Dedifferentiated amniotic fluid mesenchymal stem cell (primary cell): ENCODE measurements around the gene CGB7.

Experiments used
- DNase-seq: peaks from one replicate; pipeline ENCODE4 v3.0.0-alpha.2; 2016; ENCODE audit errors: extremely low spot score

CGB7 gene

DNA sequence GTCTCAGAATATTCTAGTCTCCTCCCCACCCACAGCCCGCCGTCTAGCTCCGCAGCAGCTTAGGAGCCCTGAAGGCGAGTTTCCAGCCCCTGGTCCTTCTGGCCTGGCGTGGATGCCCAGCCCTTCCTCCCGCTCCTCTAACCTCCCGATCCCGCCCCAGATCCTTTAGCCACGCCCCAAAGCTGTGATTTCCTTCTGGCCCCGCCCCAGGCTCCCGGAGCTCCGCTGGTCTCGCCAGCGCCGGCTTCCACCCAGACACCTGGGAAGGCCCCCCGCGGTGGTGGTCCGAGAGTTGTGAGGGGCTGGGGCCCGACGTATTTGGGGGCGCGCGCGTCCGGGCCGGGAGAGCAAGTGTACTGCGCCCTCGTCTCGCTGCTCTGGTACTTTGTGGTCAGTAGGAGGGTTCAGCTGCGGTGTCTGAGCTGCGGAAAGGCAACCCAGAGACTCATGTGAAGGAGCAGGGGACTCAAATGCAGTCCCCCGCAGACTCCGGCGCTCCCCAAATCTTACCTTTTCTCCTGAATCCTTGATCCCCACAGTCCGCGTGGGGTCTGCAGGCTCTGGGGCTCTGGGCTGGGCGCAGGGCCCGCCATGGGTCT, at the start of gene CGB7:
Gene CGB7 (minus strand): TSS at position 114 of the 599 bp plus-strand sequence. CDS start 2,374 bp downstream, outside the sequence.
- no peak for DNase-seq

DNA sequence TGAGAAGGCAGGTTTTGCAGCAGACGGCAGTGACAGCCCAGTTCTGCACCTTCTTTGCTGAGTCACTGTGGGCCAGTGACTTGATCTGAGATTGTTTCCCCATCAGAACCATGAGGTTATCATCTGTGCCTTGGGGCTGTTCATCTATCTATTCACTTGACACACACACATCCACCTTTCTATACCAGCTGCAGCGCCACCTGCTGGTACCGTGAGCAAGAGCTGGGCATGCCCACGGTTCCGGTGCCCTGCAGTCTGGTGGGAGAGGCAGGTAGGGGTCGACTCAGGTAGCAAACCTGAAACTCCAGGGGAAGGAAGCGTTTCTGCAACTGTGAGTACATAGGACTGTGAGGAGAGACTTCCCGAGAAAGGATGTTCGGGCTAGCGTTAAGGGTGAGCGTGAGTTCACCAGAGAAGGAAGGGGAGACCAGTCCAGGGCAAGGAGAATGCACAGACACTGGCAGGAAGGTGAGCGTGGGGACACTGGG, 49.1 kb upstream of the CGB7 start:
- DNase-seq, result no peak

DNA sequence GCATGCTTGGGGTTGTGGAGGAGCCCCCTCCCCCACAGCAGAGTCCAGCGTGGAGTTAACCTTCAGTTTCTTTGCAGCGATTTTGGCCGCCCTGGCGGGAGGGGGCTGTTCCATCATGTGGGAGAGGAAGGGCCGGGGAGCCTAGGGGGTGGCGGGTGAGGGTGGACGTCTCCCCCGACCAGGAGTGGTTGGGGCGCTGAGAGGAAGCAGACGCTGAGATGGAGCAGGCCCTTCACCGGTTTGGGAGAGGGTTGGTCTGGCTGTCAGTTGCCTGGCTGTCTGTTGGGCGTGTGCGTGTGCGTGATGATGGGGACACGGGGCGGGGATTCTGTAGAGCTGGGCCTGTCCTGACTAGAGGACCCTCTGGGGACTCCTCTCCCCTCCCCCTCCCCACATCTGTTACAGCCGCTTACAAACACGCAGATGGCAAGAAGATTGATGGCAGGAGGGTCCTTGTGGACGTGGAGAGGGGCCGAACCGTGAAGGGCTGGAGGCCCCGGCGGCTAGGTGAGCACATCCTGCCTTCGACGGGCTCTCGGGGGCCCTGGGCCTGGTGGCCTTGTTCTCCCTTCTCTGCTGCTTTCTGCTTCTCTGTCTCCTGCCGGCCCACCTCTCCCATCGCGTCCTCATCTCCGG, 46.8 kb upstream of the CGB7 start:
- no peak for DNase-seq

DNA sequence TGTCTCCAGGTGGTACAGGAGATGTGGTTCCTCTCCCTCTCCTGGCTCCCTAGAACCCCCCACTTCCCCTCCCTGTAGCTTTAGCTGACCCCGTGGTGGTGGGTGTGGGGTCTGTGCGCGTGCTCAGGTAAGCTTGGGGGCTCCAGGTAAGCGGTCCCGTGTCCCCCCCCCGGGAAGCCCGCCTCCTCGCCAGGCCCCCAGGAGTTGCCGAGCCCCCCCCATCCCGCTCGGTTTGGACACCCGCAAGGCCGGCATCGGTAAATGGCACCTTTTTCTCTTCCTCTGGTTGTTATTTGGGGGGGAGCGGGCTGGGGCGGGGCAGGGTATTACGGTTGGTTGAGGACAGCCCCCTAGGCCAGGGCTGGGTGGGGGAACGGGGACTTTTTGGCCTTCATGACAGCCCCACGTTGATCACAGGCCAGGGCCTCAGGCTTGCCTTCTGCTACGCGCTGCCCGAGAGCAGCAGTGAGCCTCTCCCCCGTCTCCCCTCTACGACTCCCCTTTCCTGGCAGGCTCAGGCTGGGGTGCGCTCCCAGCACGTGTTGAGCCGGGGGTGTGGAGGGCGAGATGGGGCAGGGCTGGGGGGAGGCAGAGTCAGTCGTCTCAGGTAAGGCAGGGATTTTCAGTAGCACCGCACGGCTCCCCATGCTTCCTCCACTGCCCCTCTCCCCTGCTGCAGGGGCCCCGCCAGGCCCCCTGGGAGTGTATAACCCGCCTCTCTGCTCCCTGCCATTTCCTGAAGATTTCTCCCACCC, 46.0 kb upstream of the CGB7 start:
- DNase-seq, result no peak

DNA sequence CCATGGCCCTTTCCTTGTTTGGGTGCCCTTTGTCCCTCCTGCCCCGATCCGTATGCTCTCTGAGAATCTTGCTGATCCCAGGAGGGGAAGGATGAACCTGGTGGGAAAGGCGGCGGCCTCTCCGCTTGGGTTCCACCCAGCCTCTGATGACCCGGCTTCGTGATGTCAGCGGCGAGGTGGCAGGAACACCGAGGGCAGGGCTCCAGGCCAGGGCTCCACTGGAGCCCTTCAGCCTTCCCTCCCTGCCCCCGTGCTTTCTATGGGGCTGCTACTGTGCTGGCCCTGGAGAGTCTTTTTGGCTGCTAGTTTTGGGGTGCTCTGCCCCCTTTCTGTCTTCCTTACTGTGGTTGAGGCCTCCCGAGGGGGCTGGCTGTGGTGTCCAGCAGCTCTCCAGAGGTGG, 44.8 kb upstream of the CGB7 start:
- no peak for DNase-seq

DNA sequence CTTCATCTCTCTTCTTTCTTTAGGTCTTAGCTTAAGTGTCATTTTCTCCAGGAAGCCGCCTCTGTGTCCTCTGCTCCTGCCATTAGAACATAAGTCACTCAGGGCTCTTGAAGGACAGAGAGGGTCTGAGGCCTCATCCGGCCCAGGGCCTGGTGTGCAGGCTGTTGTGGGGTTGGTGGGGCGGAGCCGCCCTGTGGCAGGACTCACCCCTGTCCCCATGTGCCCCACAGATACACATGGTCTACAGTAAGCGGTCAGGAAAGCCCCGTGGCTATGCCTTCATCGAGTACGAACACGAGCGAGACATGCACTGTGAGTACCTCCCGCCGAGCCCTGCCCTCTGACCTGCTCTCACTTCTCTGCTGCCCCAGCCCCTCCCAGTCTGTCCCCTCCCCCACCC, 43.6 kb upstream of the CGB7 start:
- no peak for DNase-seq

DNA sequence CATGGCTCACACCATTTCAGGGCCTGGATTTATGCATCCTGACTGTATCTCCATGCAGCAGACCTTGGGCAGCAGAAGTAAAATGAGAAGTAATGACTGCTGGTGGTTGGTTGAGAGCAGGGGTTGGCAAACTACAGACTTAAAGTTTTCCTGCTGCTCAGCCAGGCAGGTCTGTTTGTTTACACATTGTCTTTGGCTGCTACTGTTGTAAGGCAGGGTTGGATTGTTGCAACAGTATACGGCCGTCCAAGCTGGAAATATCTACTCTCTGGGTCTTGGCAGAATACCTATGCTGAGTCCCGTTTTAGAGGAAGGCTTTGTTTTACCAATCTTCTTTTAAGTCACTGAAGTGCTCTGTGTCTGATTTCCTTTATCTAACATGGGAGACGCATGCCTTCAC, 41.2 kb upstream of the CGB7 start:
- DNase-seq, result no peak

DNA sequence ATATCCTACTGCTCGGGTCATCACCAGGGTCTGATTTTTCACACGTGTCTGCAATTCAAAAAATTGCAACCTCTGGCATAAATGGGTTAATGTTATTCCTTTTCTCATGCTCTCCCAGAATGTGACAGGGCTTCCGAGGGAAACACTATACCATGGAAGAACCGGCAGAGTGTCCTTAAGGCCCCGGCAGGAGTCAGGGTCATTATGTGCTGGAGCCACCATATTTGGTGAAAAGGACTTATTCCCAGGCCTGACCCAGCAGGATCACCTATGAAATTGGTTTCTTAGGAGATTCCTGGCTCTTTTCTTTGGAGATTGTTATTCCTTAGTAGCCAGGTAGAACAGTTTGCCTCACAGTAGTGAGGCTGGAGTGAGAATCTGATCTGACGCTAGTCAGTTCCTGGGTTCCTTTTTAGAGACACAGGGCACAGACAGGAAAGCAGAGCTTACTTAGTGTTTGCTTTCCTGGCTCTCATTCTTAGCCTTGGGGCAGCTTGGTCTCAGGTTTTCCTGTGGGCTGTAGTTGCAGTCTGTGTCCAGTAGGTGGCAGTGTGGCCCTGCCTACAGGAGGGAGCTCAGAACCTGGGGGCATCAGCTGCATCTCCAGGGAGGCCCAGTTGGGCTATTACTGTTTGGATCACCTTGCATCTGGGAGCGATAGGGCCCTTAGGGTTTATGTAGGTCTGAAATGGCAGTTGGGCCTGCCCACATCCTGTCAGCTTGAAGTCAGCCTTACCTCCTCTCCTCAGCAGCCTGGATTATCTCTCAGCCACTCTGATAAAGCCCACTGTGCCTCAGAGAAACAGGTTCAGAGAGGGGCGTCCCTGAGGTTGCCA, 40.1 kb upstream of the CGB7 start:
- peak; percentile 73 for DNase-seq

DNA sequence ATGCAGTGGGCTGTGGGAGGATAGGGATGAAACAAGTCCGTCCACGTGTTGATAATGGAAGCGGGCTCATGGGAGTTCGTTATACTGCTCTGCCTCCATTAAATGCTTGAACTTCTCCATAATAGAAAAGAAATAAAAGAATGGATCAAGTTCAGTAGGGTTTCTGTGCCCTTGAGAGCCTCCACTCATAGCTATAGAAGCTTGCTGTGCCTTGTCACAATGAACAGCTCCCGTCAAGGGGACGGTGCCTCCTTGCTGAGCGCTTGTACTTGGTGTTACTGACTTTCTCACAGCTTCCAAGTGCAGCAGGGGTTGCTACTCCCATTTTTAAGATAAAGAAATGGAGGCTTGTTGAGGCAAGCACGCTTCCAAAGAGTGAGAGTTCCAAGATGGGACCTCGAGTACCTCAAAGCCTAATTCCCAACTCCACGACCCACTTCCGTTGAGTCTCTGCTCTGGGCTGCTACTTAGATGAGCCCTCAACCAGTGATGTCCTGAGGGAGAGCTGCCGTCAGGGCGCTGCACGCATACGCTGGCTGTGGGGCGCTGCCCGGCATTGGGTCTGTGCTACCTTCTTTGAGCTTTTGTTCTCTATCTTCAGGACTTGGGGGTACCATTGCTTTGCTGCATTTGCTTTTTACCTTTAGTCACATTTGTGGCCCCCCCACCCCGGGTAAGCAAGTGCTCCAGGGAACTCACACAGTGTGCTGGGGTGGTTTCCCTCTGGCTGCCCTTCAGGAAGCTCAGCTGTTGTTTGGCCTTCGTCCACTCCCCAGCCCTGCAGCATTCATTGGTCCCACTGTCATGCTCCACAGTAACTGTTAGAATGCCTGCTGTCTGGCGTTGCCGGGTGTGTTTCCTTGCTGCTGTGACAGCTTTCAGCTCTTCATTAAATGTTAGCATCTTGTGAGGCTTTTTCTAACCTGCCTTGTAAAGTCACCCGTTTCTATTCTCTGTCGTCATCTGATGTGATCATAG, 37.2 kb upstream of the CGB7 start:
- DNase-seq, result no peak

DNA sequence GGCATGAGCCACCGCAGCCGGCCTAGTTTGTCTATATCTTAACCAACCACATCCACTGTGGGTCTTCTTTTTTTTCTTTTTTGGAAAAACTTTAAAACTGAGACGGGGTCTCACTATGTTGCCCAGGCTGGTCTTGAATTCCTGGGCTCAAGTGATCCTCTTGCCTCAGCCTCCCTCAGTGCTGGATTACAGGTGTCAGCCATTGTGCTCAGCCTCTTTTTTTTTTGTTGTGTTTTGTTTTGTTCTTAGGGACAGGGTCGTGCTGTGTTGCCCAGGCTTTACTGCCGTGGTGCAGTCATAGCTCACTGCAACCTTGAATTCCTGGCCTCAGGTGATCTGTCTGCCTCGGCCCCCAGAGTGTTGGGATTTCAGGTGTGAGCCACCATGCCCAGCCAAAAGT, 35.1 kb upstream of the CGB7 start:
- DNase-seq, result no peak

DNA sequence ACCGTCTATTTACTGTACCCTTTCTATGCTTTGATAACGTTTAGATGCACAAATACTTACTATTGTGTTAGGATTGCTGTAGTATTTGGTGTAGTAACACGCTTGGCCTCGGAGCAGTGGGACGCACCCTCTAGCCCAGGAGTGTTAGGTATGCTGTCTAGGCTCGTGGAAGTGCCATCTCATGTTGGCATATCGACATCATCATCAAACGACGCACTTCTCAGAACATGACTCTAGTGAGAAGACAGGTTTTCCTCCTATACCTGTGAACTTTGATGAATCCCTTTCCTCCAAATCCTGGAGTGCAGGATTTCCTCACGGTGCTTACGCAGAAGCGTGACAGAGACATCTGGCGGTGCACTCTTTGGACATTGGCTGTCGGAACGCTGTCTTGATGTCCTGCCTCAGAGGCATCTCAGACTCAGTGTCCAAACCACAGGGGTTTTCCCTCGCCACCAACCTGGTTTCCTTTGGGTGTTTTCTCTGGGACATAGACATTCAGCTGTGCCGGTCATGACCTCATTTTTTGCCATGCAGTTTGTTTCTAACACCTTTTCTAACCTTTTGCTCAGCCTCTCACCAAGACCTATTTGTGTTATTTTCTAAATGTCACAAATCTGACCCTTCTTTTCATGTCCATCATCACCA, 34.0 kb upstream of the CGB7 start:
- no peak for DNase-seq

DNA sequence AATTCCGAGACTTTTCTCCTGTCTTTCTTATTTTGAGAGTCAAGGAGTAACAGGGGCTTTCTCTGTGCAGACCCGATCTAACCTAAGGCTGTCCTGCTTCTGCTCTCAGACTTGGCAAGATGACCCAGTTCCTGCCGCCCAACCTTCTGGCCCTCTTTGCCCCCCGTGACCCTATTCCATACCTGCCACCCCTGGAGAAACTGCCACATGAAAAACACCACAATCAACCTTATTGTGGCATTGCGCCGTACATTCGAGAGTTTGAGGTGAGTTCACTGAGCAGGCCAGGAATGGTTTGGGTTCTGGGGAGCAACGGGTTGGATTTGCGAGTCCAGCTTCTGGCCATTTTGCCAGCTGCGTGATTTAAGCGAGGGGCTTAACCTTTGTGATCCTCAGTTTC, 28.7 kb upstream of the CGB7 start:
- no peak for DNase-seq

DNA sequence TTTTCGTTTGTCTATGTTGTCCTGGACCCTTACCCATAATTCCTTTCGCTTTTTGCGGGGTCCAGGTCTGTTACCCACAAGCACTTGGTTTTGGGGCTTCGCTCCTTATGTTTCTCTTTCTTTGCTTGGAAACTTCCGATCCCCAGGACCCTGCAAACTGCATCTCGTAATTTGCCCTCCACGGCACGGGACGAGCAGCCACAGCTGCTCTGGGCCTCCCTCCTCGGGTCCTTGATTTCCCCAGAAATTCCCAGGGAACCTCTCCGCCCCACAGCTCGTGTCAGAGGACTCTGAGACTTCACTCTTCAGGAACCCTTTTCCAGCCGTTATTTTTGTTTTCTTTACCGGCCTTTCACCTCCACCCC, 28.3 kb upstream of the CGB7 start:
- DNase-seq, result no peak

DNA sequence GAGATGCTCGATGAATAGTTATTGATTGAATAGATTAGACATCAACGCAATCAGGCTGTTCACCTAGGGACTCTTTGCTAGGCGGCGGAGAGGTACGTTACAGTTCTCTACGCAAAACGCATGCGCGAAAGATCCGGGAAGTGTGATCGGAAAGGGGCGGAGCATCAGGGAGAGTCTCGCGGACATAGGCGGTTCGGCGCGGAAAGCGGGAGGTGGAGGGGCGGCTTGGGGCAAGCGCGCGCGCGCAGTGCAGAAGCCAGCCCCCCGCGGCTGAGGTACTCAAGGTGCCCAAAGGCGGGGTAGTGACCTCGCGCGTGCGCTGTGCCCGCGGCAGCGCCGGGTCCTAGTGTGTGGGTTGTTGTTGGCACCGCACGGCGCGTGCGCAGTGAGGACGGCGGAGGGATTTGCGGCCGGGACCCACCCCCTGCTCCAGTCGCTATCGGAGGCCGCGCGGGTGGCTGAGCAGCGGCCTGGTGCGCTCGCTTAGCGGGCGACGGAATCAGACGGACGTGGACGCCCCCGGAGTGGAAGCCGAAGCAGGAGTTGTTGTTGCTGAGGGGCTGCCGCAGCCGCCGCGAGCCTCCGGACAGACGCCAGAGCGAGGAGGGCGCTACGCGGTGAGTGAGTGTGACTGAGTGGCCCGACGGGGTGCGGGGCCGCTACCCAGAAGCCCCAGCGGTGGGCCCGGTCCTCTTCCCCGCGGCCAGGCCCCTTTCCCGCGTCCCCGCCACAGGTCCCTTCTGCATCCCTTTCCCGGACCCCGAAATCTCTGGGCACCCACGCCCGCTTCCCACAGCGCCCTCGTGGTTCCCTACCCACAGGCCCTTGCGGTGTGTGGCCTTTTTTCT, 27.7 kb upstream of the CGB7 start, which contains the start of gene SNRNP70:
Gene SNRNP70 (plus strand): TSS at position 432 of the 848 bp plus-strand sequence. CDS start 964 bp downstream, outside the sequence.
- peak; percentile 99 for DNase-seq

DNA sequence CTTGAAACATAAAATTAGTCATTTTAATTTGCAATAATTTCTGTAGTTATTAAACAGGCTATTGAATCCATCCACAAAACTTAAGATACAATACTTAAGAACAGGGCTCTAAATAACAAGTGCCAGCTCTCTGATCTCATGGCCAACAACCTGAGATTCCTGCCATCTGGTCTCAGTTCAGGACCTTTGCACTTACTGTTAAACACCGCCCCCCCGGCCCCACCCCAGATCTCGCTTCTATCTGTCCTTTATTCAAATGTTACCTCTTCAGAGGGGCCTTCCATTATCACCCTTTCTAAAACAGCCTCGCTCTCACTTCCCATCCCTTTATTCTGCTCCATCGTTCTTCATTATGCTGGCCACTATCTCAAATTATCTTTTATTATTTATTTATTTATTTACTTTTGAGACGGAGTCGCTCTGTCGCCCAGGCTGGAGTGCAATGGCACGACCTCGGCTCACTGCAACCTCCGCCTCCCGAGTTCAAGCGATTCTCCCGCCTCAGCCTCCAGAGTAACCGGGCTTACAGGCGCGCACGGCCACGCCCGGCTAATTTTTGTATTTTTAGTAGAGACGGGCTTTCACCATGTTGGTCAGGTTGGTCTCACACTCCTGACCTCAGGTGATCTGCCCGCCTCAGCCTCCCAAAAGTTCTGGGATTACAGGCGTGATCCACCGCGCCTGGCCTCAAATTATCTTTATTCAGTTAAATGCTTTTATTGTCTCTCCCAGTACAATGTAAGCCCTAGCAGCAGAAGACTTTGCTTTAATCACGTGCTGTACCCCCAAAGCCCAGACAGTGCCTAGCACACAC, 26.9 kb upstream of the CGB7 start:
- DNase-seq, result no peak

DNA sequence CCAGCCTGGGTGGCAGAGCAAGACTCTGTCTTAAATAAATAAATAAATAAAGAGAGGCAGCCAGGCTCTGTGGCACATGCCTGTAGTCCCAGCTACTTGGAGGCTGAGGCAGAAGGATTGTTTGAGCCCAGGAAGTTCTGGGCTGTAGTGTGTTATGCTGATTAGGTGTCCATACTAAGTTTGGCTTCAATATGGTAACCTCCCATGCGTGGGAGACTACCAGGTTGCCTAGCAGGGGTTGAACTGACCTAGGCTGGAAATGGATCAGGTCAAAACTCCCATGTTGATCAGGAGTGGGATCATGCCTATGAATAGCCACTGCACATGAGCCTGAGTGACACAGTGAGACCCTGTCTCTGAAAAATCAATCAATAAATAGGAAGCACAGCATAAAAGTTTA, 23.7 kb upstream of the CGB7 start:
- no peak for DNase-seq

DNA sequence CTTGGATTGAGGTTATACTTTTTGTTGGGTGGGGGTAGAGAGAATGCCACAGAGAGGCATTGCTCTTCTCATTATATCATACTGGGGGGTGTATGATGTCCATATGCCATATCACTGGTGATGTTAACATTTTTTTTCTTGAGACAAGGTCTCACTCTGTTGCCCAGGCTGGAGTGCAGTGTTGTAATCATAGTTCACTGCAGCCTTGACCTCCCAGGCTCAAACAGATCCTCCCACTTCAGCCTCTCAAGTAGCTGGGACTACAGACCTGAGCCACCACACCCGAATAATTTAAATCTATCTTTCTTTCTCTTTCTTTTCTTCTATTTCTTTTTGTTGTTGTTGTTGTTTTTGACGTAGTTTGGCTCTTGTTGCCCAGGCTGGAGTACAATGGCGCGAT, 22.8 kb upstream of the CGB7 start:
- DNase-seq, result no peak

DNA sequence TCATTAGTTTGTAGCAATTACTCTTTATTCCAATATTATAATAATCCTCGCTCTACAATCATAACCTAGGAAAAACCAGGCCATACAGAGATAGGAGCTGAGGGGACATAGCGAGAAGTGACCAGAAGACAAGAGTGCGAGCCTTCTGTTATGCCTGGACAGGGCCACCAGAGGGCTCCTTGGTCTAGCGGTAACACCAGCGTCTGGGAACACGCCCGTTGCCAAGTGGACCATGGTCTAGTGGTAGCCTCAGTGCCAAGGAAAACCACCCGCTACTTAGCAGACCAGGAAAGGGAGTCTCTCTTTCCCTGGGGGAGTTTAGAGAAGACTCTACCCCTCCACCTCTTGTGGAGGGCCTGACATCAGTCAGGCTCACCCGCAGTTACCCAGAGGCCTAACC, 17.3 kb upstream of the CGB7 start:
- DNase-seq, result peak; percentile 29
